GM23338 (cell line): Measurements from ENCODE around the gene ZFYVE28. TPM values are rescaled to one million over a fixed set of nuclear protein-coding genes. Genes with fewer than 3 reads are reported as not detected.

Source experiments
- ATAC-seq: fragments of 200-7000 bp; cut with Tn5 transposase; 3 replicates; pipeline ENCODE4 v1.9.1; 2020
- DNase-seq: peaks from one replicate; pipeline ENCODE4 v3.0.0-alpha.2; 2015; ENCODE audit warnings: low spot score
- H2AFZ ChIP-seq: fragments of 200-600 bp; sonication (generic); 2 replicates; pipeline ENCODE4 v1.8.0; 2016; ENCODE audit warnings: antibody characterized with exemption, mild to moderate bottlenecking, moderate library complexity
- H3F3A ChIP-seq: fragments of 200-600 bp; sonication (generic); replicated peaks from 2 replicates; pipeline ENCODE4 v1.8.0; 2017; ENCODE audit warnings: antibody characterized with exemption, mixed run types, low read depth
- H3K27ac ChIP-seq: fragments of 200-600 bp; sonication (generic); 2 replicates; pipeline ENCODE4 v1.6.1; 2016; ENCODE audit warnings: low read depth
- H3K27me3 ChIP-seq: fragments of 200-600 bp; sonication (generic); 2 replicates; pipeline ENCODE4 v1.8.0; 2016; ENCODE audit warnings: mild to moderate bottlenecking, mixed run types, moderate library complexity; ENCODE audit not compliant: insufficient read depth
- H3K36me3 ChIP-seq: fragments of 200-600 bp; sonication (generic); 2 replicates; pipeline ENCODE4 v1.8.0; 2016; ENCODE audit warnings: mild to moderate bottlenecking; ENCODE audit not compliant: insufficient read depth
- H3K4me1 ChIP-seq: fragments of 200-600 bp; sonication (generic); 2 replicates; pipeline ENCODE4 v1.8.0; 2016; ENCODE audit warnings: mild to moderate bottlenecking, moderate library complexity; ENCODE audit not compliant: insufficient read depth
- H3K4me2 ChIP-seq: fragments of 200-600 bp; sonication (generic); 2 replicates; pipeline ENCODE4 v1.7.1; 2017; ENCODE audit warnings: mixed run types
- H3K4me3 ChIP-seq: fragments of 200-600 bp; sonication (generic); 2 replicates; pipeline ENCODE4 v1.6.1; 2016; ENCODE audit warnings: mixed run types
- H3K79me2 ChIP-seq: fragments of 200-600 bp; sonication (generic); replicated peaks from 2 replicates; pipeline ENCODE4 v1.8.0; 2017; ENCODE audit warnings: mild to moderate bottlenecking; ENCODE audit not compliant: insufficient read depth
- H3K9me2 ChIP-seq: fragments of 200-600 bp; sonication (generic); 2 replicates; pipeline ENCODE4 v1.8.0; 2017; ENCODE audit not compliant: insufficient read depth
- H4K20me1 ChIP-seq: fragments of 200-600 bp; sonication (generic); replicated peaks from 2 replicates; pipeline ENCODE4 v1.8.0; 2017; ENCODE audit warnings: mild to moderate bottlenecking; ENCODE audit not compliant: insufficient read depth
- H3K27ac Mint-ChIP-seq: 2 replicates; pipeline ENCODE4 v1.8.0; 2020; ENCODE audit warnings: inconsistent platforms, mild to moderate bottlenecking, moderate library complexity, mixed read lengths
- H3K27me3 Mint-ChIP-seq: 3 replicates; pipeline ENCODE4 v1.8.0; 2022; ENCODE audit warnings: low read depth, mild to moderate bottlenecking, moderate library complexity, mixed read lengths, inconsistent platforms; ENCODE audit not compliant: insufficient read depth, poor library complexity
- H3K36me3 Mint-ChIP-seq: 3 replicates; pipeline ENCODE4 v1.8.0; 2021; ENCODE audit warnings: low read depth, mild to moderate bottlenecking, inconsistent platforms, moderate library complexity, mixed read lengths
- H3K4me1 Mint-ChIP-seq: 3 replicates; pipeline ENCODE4 v1.8.0; 2020; ENCODE audit warnings: mild to moderate bottlenecking, inconsistent platforms, mixed read lengths
- H3K4me3 Mint-ChIP-seq: 3 replicates; pipeline ENCODE4 v1.8.0; 2021; ENCODE audit warnings: moderate library complexity, mild to moderate bottlenecking, inconsistent platforms, mixed read lengths
- H3K9me3 Mint-ChIP-seq: 3 replicates; pipeline ENCODE4 v1.8.0; 2020; ENCODE audit warnings: moderate library complexity, mild to moderate bottlenecking, inconsistent platforms, mixed read lengths
- CREB1 ChIP-seq: fragments of 250-450 bp; sonication (Bioruptor Pico); IDR thresholded peaks from 2 replicates; pipeline ENCODE4 v1.5.0; 2020; ENCODE audit warnings: low read depth, mild to moderate bottlenecking, moderate library complexity
- CTCF ChIP-seq, 2 experiments: fragments of 200-600 bp in 1 of 2; sonication (generic) in 1 of 2; conservative IDR thresholded peaks; 2 replicates each; pipeline versions ENCODE4 v1.5.1 to v1.6.1; 2016 to 2017; ENCODE audit warnings: antibody characterized with exemption in 2 of 2, low read depth in 2 of 2, mild to moderate bottlenecking in 2 of 2, moderate library complexity in 1 of 2
- EZH2 ChIP-seq: fragments of 200-600 bp; sonication (generic); IDR thresholded peaks from one replicate; pipeline ENCODE4 v1.8.0; 2017; ENCODE audit warnings: antibody characterized with exemption, mild to moderate bottlenecking, low read depth; ENCODE audit not compliant: unreplicated experiment
- EZH2phosphoT487 ChIP-seq: fragments of 200-600 bp; sonication (generic); IDR thresholded peaks from one replicate; pipeline ENCODE4 v1.8.1; 2018; ENCODE audit warnings: antibody characterized with exemption; ENCODE audit not compliant: unreplicated experiment
- JUNB ChIP-seq: IDR thresholded peaks from one replicate; pipeline ENCODE4 v1.6.1; 2016; ENCODE audit warnings: antibody characterized with exemption; ENCODE audit not compliant: unreplicated experiment
- NANOG ChIP-seq: IDR thresholded peaks from 2 replicates; pipeline ENCODE4 v1.6.1; 2016; ENCODE audit warnings: antibody characterized with exemption, borderline replicate concordance
- POLR2AphosphoS5 ChIP-seq: IDR thresholded peaks from 2 replicates; pipeline ENCODE4 v1.6.1; 2016; ENCODE audit warnings: antibody characterized with exemption, low read depth
- STAT1 ChIP-seq: IDR thresholded peaks from one replicate; pipeline ENCODE4 v1.6.1; 2016; ENCODE audit warnings: antibody characterized with exemption; ENCODE audit not compliant: unreplicated experiment
- ZNF462 ChIP-seq: fragments of 250-450 bp; sonication (Bioruptor Pico); IDR thresholded peaks from 2 replicates; pipeline ENCODE4 v1.5.0; 2020; ENCODE audit warnings: mild to moderate bottlenecking, moderate library complexity
- polyA plus RNA-seq: library from polyadenylated mRNA; unstranded; fragments of >200 nt; fragmentation: Nextera tagmentation; extraction: Ambion mirVana; gene quantifications from 2 replicates; pipeline ENCODE4 v1.2.1, GENCODE V29; 2016
- total RNA-seq: library from RNA; depleted of rRNA; stranded (reverse); fragments of >200 nt; shearing (Covaris generic); gene quantifications from 2 replicates; pipeline ENCODE4 v1.2.3, GENCODE V29; 2014
- TF ChIP-seq, protein P1 (sequence below): IDR thresholded peaks from one replicate; pipeline ENCODE4 v1.6.1; 2018; ENCODE audit warnings: antibody characterized with exemption; ENCODE audit not compliant: unreplicated experiment
- TF ChIP-seq, protein P2 (sequence below): IDR thresholded peaks from 2 replicates; pipeline ENCODE4 v1.6.1; 2016; ENCODE audit warnings: antibody characterized with exemption

ZFYVE28 gene
- total and polyA plus RNA-seq, 2 experiments from 2014 or later, result 2.6 to 4.6 TPM

GRCh38 chr4:2274320-2275043 is 144.0 kb downstream of the ZFYVE28 start (continued):
- no peak for TF ChIP-seq ZNF462 (CRISPR knock-in tag)

- Mint-ChIP-seq H3K9me3 (no peaks in the 10 kb centered on the region), H3K4me3 (no peak overlapping the region), H3K27me3 (peaks cover 3% of the 10 kb centered on the region), H3K4me1 (peaks cover 14% of the 10 kb centered on the region), H3K36me3 (no peaks in the 10 kb centered on the region; the same call in 2 of the 3 replicates), H3K27ac (no peak overlapping the region)
- H3K4me2 ChIP-seq, result no peak overlapping the region
- H3K4me3 ChIP-seq, result no peak overlapping the region
- no peaks in the 10 kb centered on the region for H4K20me1 ChIP-seq
- H3K4me1 ChIP-seq, result peaks cover 9% of the 10 kb centered on the region
- H3K27ac ChIP-seq, result no peak overlapping the region
- H3F3A ChIP-seq, result no peaks in the 10 kb centered on the region
- DNase-seq (no peak), ATAC-seq (no peak)
- no peaks in the 10 kb centered on the region for H3K79me2 ChIP-seq
- H3K9me2 ChIP-seq, result no peaks in the 10 kb centered on the region
- no peak overlapping the region for H2AFZ ChIP-seq
- no peaks in the 10 kb centered on the region for H3K27me3 ChIP-seq
- H3K36me3 ChIP-seq, result no peaks in the 10 kb centered on the region
- no peak for TF ChIP-seq JUNB
- TF ChIP-seq STAT1, result no peak
- no peak for TF ChIP-seq EZH2phosphoT487
- TF ChIP-seq, protein P1, sequence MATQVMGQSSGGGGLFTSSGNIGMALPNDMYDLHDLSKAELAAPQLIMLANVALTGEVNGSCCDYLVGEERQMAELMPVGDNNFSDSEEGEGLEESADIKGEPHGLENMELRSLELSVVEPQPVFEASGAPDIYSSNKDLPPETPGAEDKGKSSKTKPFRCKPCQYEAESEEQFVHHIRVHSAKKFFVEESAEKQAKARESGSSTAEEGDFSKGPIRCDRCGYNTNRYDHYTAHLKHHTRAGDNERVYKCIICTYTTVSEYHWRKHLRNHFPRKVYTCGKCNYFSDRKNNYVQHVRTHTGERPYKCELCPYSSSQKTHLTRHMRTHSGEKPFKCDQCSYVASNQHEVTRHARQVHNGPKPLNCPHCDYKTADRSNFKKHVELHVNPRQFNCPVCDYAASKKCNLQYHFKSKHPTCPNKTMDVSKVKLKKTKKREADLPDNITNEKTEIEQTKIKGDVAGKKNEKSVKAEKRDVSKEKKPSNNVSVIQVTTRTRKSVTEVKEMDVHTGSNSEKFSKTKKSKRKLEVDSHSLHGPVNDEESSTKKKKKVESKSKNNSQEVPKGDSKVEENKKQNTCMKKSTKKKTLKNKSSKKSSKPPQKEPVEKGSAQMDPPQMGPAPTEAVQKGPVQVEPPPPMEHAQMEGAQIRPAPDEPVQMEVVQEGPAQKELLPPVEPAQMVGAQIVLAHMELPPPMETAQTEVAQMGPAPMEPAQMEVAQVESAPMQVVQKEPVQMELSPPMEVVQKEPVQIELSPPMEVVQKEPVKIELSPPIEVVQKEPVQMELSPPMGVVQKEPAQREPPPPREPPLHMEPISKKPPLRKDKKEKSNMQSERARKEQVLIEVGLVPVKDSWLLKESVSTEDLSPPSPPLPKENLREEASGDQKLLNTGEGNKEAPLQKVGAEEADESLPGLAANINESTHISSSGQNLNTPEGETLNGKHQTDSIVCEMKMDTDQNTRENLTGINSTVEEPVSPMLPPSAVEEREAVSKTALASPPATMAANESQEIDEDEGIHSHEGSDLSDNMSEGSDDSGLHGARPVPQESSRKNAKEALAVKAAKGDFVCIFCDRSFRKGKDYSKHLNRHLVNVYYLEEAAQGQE, result no peak
- no peak for TF ChIP-seq POLR2AphosphoS5
- TF ChIP-seq CREB1, result no peak
- no peak for TF ChIP-seq EZH2
- no peak for TF ChIP-seq CTCF (conservative IDR thresholded peaks at IDR 0.05; ENCODE audit: low read depth in 2 of 2)
- TF ChIP-seq, protein P2, sequence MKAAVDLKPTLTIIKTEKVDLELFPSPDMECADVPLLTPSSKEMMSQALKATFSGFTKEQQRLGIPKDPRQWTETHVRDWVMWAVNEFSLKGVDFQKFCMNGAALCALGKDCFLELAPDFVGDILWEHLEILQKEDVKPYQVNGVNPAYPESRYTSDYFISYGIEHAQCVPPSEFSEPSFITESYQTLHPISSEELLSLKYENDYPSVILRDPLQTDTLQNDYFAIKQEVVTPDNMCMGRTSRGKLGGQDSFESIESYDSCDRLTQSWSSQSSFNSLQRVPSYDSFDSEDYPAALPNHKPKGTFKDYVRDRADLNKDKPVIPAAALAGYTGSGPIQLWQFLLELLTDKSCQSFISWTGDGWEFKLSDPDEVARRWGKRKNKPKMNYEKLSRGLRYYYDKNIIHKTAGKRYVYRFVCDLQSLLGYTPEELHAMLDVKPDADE, result no peak
- TF ChIP-seq NANOG, result no peak
These were observed 144.7 kb downstream of the ZFYVE28 start for GRCh38 chr4:2273657-2274319.
